Measurements from ENCODE around the gene UGT1A4. TPM values are rescaled to one million over a fixed set of nuclear protein-coding genes. Genes with fewer than 3 reads are reported as not detected.
A peak's percentile ranks its signal among the peaks of the same experiment; 100 is the strongest.

The UGT1A4 gene
- total and polyA plus RNA-seq, 2 of the 8 experiments (the other 6 are each of a cell fraction or from before 2014, with no cell fraction given), result not detected

- WGBS, 2 experiments (ENCODE audit: extremely low coverage in 1 of 2, insufficient coverage in 1 of 2, insufficient read length in 1 of 2, insufficient replicate concordance in 2 of 2, low coverage in 1 of 2, low lambda C conversion rate in 2 of 2, missing lambda C conversion rate in 1 of 2), result 57% methylated on average over 1 of the region's 1 CpG; no CpG with 5 or more reads in 1 of the 2 experiments
- H3K18ac ChIP-seq (ENCODE audit: extremely low read depth, low read length), result no peak overlapping the region; the same call in 1 of the 2 replicates
- ChIA-PET CTCF (ENCODE audit: partially characterized antibody) (interaction anchor here (0.8 to 3.1 kb wide), 2 partner anchors 9 to 12 kb away, joined by 3 to 12 read pairs; partner anchors contain the start of gene UGT1A5), POLR2A (ENCODE audit: partially characterized antibody) (no interaction called here)
- 0 out of 2 replicates have a peak overlapping the region, but pooled peaks have one; percentile 17 for H2BK5ac ChIP-seq (ENCODE audit: low read depth, low read length)
- H3K56ac ChIP-seq (replicated peaks; ENCODE audit: insufficient read length, low read depth, low read length), result no peak overlapping the region
- no peaks in the 10 kb centered on the region for H4K20me1 ChIP-seq (replicated peaks in 1 of 2; ENCODE audit: control insufficient read depth in 1 of 2, insufficient read depth in 2 of 2, low read length in 2 of 2)
- no peak overlapping the region for H3K4me3 ChIP-seq (ENCODE audit: extremely low read depth in 1 of 4, insufficient read depth in 2 of 4, low read depth in 3 of 4, low read length in 4 of 4)
- no peak overlapping the region for H3K27ac ChIP-seq (ENCODE audit: low read depth, low read length)
- no peak overlapping the region for H3K14ac ChIP-seq (ENCODE audit: insufficient read length)
- no peak overlapping the region for H4K91ac ChIP-seq (replicated peaks; ENCODE audit: insufficient read length, low read length)
- peaks cover 0 to 4% (median 0%) of the 10 kb centered on the region in 4 experiments; a peak in 1 of 7 replicates for H3K4me1 ChIP-seq (replicated peaks in 1 of 4; ENCODE audit: control insufficient read depth in 3 of 4, insufficient read depth in 4 of 4, low read length in 3 of 4)
- H2BK20ac ChIP-seq (ENCODE audit: low read length), result no peak overlapping the region
- H4K5ac ChIP-seq (ENCODE audit: insufficient read length, low read depth, low read length), result no peak overlapping the region
- no peak overlapping the region for H2BK12ac ChIP-seq (ENCODE audit: low read depth, low read length)
- no peak overlapping the region for H2BK15ac ChIP-seq (ENCODE audit: low read length)
- H3K79me1 ChIP-seq (ENCODE audit: low read depth, low read length), result no peaks in the 10 kb centered on the region
- no peak overlapping the region for H3K23ac ChIP-seq (ENCODE audit: insufficient read length)
- no peak overlapping the region for H2AK5ac ChIP-seq (ENCODE audit: low read depth, low read length)
- H3K23me2 ChIP-seq (ENCODE audit: low read depth, low read length), result no peaks in the 10 kb centered on the region
- H3K9ac ChIP-seq (replicated peaks in 1 of 4; ENCODE audit: extremely low read depth in 1 of 4, low read depth in 3 of 4, low read length in 3 of 4), result no peak overlapping the region
- H2BK120ac ChIP-seq (replicated peaks; ENCODE audit: low read depth, low read length), result no peak overlapping the region
- H3K4me2 ChIP-seq (ENCODE audit: insufficient read depth in 1 of 2, low read depth in 2 of 2, low read length in 2 of 2), result no peak overlapping the region
- FAIRE-seq, result no peak
- H3K79me2 ChIP-seq (ENCODE audit: control insufficient read depth in 1 of 2, insufficient read depth in 2 of 2, low read length in 2 of 2), result no peaks in the 10 kb centered on the region
- no peaks in the 10 kb centered on the region for H3K27me3 ChIP-seq (replicated peaks in 1 of 4; ENCODE audit: control insufficient read depth in 3 of 4, extremely low read depth in 1 of 4, insufficient read depth in 3 of 4, low read length in 3 of 4)
- H2AFZ ChIP-seq (ENCODE audit: low read length), result peak overlapping the region; percentile 40; the same call in 1 of the 2 replicates
- H4K8ac ChIP-seq (ENCODE audit: extremely low read depth, insufficient read depth, low read length), result no peak overlapping the region
- H3K9me3 ChIP-seq (ENCODE audit: insufficient read depth in 2 of 2, low read depth in 1 of 2, low read length in 1 of 2), result no peaks in the 10 kb centered on the region
- DNase-seq (ENCODE audit: low read depth in 1 of 2, low spot score in 2 of 2), result no peak
- no peak overlapping the region for H3K4ac ChIP-seq (replicated peaks; ENCODE audit: insufficient read length, low read depth, low read length)
- H3K36me3 ChIP-seq (ENCODE audit: control insufficient read depth in 2 of 4, insufficient read depth in 4 of 4, low read length in 3 of 4), result no peaks in the 10 kb centered on the region
- no peak for TF ChIP-seq SUZ12 (IDR thresholded peaks at IDR 0.05; ENCODE audit: low read length)
- no peak for TF ChIP-seq TEAD4 (IDR thresholded peaks at IDR 0.05; ENCODE audit: low read depth, low read length)
- TF ChIP-seq NRF1 (IDR thresholded peaks at IDR 0.05; ENCODE audit: low read depth, low read length), result no peak
- no peak for TF ChIP-seq RFX5 (IDR thresholded peaks at IDR 0.05; ENCODE audit: borderline replicate concordance, low read depth, low read length)
- peak; percentile 90 for TF ChIP-seq MAFK (IDR thresholded peaks at IDR 0.05; ENCODE audit: low read depth, low read length)
- no peak for TF ChIP-seq POLR2AphosphoS5 (IDR thresholded peaks at IDR 0.05; ENCODE audit: low read depth, low read length)
- TF ChIP-seq SRF (IDR thresholded peaks at IDR 0.05; ENCODE audit: low read depth, low read length), result no peak
- TF ChIP-seq PHF8 (conservative IDR thresholded peaks at IDR 0.05; ENCODE audit: low read depth, low read length), result no peak
- no peak for TF ChIP-seq KDM1A (IDR thresholded peaks at IDR 0.05; ENCODE audit: borderline replicate concordance, low read length)
- peak; percentile 98 for TF ChIP-seq BACH1 (IDR thresholded peaks at IDR 0.05; ENCODE audit: low read length)
- no peak for TF ChIP-seq TAF1 (IDR thresholded peaks at IDR 0.05; ENCODE audit: low read depth, low read length)
- TF ChIP-seq ASH2L (IDR thresholded peaks at IDR 0.05; ENCODE audit: low read length), result no peak
- no peak for TF ChIP-seq GABPA (IDR thresholded peaks at IDR 0.05; ENCODE audit: borderline replicate concordance, insufficient read depth, low read length)
- no peak for TF ChIP-seq SIN3A (conservative IDR thresholded peaks at IDR 0.05 in 1 of 2, IDR thresholded peaks at IDR 0.05 in 1 of 2; ENCODE audit: low read depth in 1 of 2, low read length in 2 of 2)
Observed at GRCh38 chr2:233700028-233700635, 18.4 kb upstream of the UGT1A4 start.
